Liver (tissue), 9 donors: Measurements from ENCODE around the gene ENAH. TPM values are rescaled to one million over a fixed set of nuclear protein-coding genes. Genes with fewer than 3 reads are reported as not detected.

Experiments used
- DNase-seq: peaks from one replicate; pipeline ENCODE4 v3.0.0-alpha.2; 2017; ENCODE audit warnings: low spot score
- H3K27ac ChIP-seq, 2 donors: one replicate each; pipeline ENCODE4 v1.7.0; 2013; ENCODE audit warnings: inconsistent platforms in 2 of 2, low read length in 2 of 2, control low read depth in 1 of 2, low read depth in 1 of 2, mild to moderate bottlenecking in 1 of 2
- H3K27me3 ChIP-seq, 4 donors: one replicate each; pipeline versions ENCODE4 v1.6.1 to v1.7.0; 2013; ENCODE audit warnings: low read length in 3 of 4, inconsistent platforms in 1 of 4, mild to moderate bottlenecking in 1 of 4, moderate library complexity in 1 of 4; ENCODE audit not compliant: control insufficient read depth in 4 of 4, insufficient read depth in 4 of 4
- H3K36me3 ChIP-seq, 4 donors: one replicate each; pipeline versions ENCODE4 v1.6.1 to v1.7.0; 2013; ENCODE audit warnings: low read length in 3 of 4, mild to moderate bottlenecking in 3 of 4, low read depth in 1 of 4, moderate library complexity in 1 of 4; ENCODE audit not compliant: control insufficient read depth in 4 of 4, insufficient read depth in 3 of 4
- H3K4me1 ChIP-seq, 4 donors: one replicate each; pipeline versions ENCODE4 v1.6.1 to v1.7.0; 2013; ENCODE audit warnings: low read length in 3 of 4, mild to moderate bottlenecking in 3 of 4, moderate library complexity in 1 of 4; ENCODE audit not compliant: control insufficient read depth in 4 of 4, insufficient read depth in 4 of 4
- H3K4me3 ChIP-seq, 3 donors: one replicate each; pipeline versions ENCODE4 v1.6.1 to v1.7.0; 2013; ENCODE audit warnings: low read length in 3 of 3, control low read depth in 1 of 3, low read depth in 1 of 3, mild to moderate bottlenecking in 1 of 3
- H3K9ac ChIP-seq, 2 donors: one replicate each; pipeline ENCODE4 v1.7.0; 2013; ENCODE audit warnings: low read length in 2 of 2, mild to moderate bottlenecking in 2 of 2, moderate library complexity in 2 of 2, control low read depth in 1 of 2, low read depth in 1 of 2
- H3K9me3 ChIP-seq, 4 donors: one replicate each; pipeline versions ENCODE4 v1.6.1 to v1.7.0; 2013; ENCODE audit warnings: low read length in 3 of 4; ENCODE audit not compliant: control insufficient read depth in 4 of 4
- ATF3 ChIP-seq: IDR thresholded peaks from 2 replicates; pipeline ENCODE4 v1.6.1; 2016; ENCODE audit warnings: antibody characterized with exemption
- CTCF ChIP-seq: fragments of 150-350 bp; IDR thresholded peaks from 2 replicates; pipeline ENCODE4 v1.5.1; 2017; ENCODE audit warnings: improper control_type of control experiment, low read depth, low read length; ENCODE audit not compliant: missing input control
- EGR1 ChIP-seq, 2 donors: IDR thresholded peaks; 2 replicates each; pipeline ENCODE4 v1.6.1; 2016 to 2018; ENCODE audit warnings: antibody characterized with exemption in 2 of 2, low read depth in 2 of 2
- FOXA1 ChIP-seq: IDR thresholded peaks from 2 replicates; pipeline ENCODE4 v1.6.1; 2016; ENCODE audit warnings: antibody characterized with exemption
- FOXA2 ChIP-seq: IDR thresholded peaks from 2 replicates; pipeline ENCODE4 v1.6.1; 2016; ENCODE audit warnings: antibody characterized with exemption
- GABPA ChIP-seq, 2 donors: IDR thresholded peaks in 1 of 2; conservative IDR thresholded peaks in 1 of 2; 2 replicates each; pipeline ENCODE4 v1.6.1; 2016; ENCODE audit warnings: antibody characterized with exemption in 2 of 2, mild to moderate bottlenecking in 1 of 2, moderate library complexity in 1 of 2
- HNF4A ChIP-seq, 2 donors: conservative IDR thresholded peaks; 2 replicates each; pipeline ENCODE4 v1.6.1; 2016; ENCODE audit warnings: antibody characterized with exemption in 2 of 2, mild to moderate bottlenecking in 2 of 2
- HNF4G ChIP-seq: IDR thresholded peaks from 2 replicates; pipeline ENCODE4 v1.6.1; 2016; ENCODE audit warnings: antibody characterized with exemption
- NR2F2 ChIP-seq: IDR thresholded peaks from 2 replicates; pipeline ENCODE4 v1.6.1; 2016; ENCODE audit warnings: antibody characterized with exemption
- RAD21 ChIP-seq, 2 donors: IDR thresholded peaks; 2 replicates each; pipeline ENCODE4 v1.6.1; 2016; ENCODE audit warnings: antibody characterized with exemption in 2 of 2, mild to moderate bottlenecking in 2 of 2
- RXRA ChIP-seq, 2 donors: IDR thresholded peaks; 2 replicates each; pipeline ENCODE4 v1.6.1; 2017 to 2018; ENCODE audit warnings: antibody characterized with exemption in 2 of 2, mild to moderate bottlenecking in 1 of 2
- SP1 ChIP-seq: IDR thresholded peaks from 2 replicates; pipeline ENCODE4 v1.6.1; 2018; ENCODE audit warnings: antibody characterized with exemption, mild to moderate bottlenecking
- TAF1 ChIP-seq: conservative IDR thresholded peaks from 2 replicates; pipeline ENCODE4 v1.6.1; 2016; ENCODE audit warnings: antibody characterized with exemption, mild to moderate bottlenecking
- YY1 ChIP-seq: IDR thresholded peaks from 2 replicates; pipeline ENCODE4 v1.6.1; 2016; ENCODE audit warnings: antibody characterized with exemption, mild to moderate bottlenecking
- WGBS: extraction: QIAGEN DNeasy Blood & Tissue Kit; methylation state at CpG from one replicate; pipeline ENCODE4 v1.1.7; 2013; 5-methylcytosine and 5-hydroxymethylcytosine counted together
- polyA plus RNA-seq, 2 donors: library from polyadenylated mRNA; stranded (reverse) in 1 of 2; unstranded in 1 of 2; fragments of 200-250 nt in 1 of 2; fragments of >200 nt in 1 of 2; fragmentation: Nextera tagmentation in 1 of 2; extraction: Ambion mirVana in 1 of 2; gene quantifications; one replicate each; pipeline versions ENCODE4 v1.2.1 to v1.2.3, GENCODE V29; 2013 to 2015
- total RNA-seq, 2 donors: library from RNA; depleted of rRNA; stranded (reverse); fragments of >200 nt; gene quantifications; one replicate each; pipeline ENCODE4 v1.2.3, GENCODE V29; 2014
- TF ChIP-seq, protein P1 (sequence below): IDR thresholded peaks from 2 replicates; pipeline ENCODE4 v1.6.1; 2016; ENCODE audit warnings: antibody characterized with exemption
- donor health status: healthy.
- donor health status: healthy.
- donor health status: healthy.
- donor health status: healthy.
- donor health status: healthy.

Gene ENAH
- total and polyA plus RNA-seq, 4 donors = 2.8 to 8.4 (median 4.5) TPM

DNA sequence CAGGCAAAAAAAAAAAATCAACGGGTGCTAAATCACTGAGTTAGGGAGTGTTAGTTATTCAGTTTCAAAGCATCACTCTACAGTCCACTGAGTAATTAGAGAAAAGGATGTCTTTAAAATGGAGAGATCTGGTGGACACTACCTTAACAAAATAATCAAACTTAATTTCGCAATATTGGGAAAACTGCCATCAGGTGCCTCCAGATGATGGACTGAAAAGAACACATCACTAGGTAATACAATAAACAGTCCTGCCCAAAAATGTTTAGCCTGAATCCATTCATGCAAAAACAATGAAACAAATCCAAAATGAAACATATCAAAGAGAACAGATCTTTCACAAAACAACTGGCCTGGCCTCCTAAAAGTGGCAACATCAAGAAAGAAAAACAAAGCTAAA lies 54.1 kb downstream of the ENAH start:
- Histone ChIP-seq H3K36me3 (no peaks in the 10 kb centered on the region), H3K27ac (no peak overlapping the region), H3K9ac (no peak overlapping the region), H3K4me3 (no peak overlapping the region), H3K4me1 (peaks cover 0 to 3% (median 0%) of the 10 kb centered on the region in 4 donors), H3K9me3 (no peaks in the 10 kb centered on the region), H3K27me3 (no peaks in the 10 kb centered on the region)
- no peak for DNase-seq
- 68% methylated on average over 2 of the region's 2 CpGs for WGBS
- TF ChIP-seq CTCF (no peak), FOXA1 (no peak), GABPA (IDR thresholded peaks at IDR 0.05 in 1 of 2, conservative IDR thresholded peaks at IDR 0.05 in 1 of 2) (no peak), FOXA2 (no peak), NR2F2 (no peak), EGR1 (IDR thresholded peaks at IDR 0.05; ENCODE audit: low read depth in 2 of 2) (no peak), RAD21 (IDR thresholded peaks at IDR 0.05) (no peak), HNF4G (no peak), TAF1 (no peak), SP1 (no peak), ATF3 (no peak), YY1 (no peak), HNF4A (conservative IDR thresholded peaks at IDR 0.05) (no peak), RXRA (IDR thresholded peaks at IDR 0.05) (no peak)
- TF ChIP-seq, protein P1, sequence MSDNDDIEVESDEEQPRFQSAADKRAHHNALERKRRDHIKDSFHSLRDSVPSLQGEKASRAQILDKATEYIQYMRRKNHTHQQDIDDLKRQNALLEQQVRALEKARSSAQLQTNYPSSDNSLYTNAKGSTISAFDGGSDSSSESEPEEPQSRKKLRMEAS = no peak

DNA sequence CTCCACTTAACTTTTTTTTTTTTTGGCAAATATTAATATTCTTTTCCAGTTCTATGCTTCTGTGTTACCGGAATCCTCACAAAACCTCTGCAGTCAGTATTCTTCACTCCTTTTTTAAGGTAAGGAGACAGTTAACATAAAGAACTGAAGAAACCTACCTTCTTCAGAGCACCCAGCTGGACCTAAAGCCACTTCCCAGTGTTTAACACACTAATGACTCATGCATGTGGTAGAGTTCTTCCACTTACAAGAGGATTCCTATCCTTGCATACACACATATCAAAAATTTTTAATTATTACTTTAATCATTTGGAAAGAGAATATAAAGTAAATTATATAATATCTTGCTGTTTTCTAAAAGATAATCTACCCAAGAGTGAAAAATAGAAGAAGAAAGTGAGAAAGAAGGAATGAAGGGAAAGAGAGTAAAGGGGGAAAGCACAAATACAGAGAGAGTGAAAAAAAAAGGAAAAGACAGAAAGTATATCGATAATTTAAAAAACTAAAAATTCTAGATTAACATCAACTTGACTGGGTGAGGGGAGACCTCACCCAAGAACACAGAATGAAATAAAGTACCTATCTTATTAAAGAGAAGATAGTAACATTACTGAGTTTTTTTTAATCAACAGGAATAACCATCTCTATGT lies 54.9 kb downstream of the ENAH start:
- TF ChIP-seq EGR1 (IDR thresholded peaks at IDR 0.05; ENCODE audit: low read depth in 2 of 2) (no peak), FOXA1 (no peak), SP1 (no peak), CTCF (no peak)
- no peaks in the 10 kb centered on the region for H3K9me3 ChIP-seq
- no peak overlapping the region for H3K9ac ChIP-seq
- 81% methylated on average over 2 of the region's 2 CpGs for WGBS
- H3K36me3 ChIP-seq = no peaks in the 10 kb centered on the region
- no peak overlapping the region for H3K4me3 ChIP-seq
- H3K27me3 ChIP-seq = no peaks in the 10 kb centered on the region
- no peak overlapping the region for H3K27ac ChIP-seq
- no peak for DNase-seq
- peaks cover 0 to 1% (median 0%) of the 10 kb centered on the region in 4 donors for H3K4me1 ChIP-seq
